Breast epithelium (tissue), 3 donors: ENCODE measurements around the gene RAET1E.

ENCODE experiments used
- CTCF ChIP-seq, 3 donors: fragments of 450-650 bp; IDR thresholded peaks; one replicate each; pipeline ENCODE4 v1.5.1; 2016 to 2017; ENCODE audit warnings: antibody characterized with exemption in 3 of 3, mild to moderate bottlenecking in 3 of 3, moderate library complexity in 3 of 3
- POLR2A ChIP-seq: fragments of 450-650 bp; IDR thresholded peaks from one replicate; pipeline ENCODE4 v1.6.1; 2016; ENCODE audit warnings: antibody characterized with exemption, mild to moderate bottlenecking, moderate library complexity
- POLR2AphosphoS5 ChIP-seq, 3 donors: sonication (generic); formaldehyde crosslinking; IDR thresholded peaks; one replicate each; pipeline ENCODE4 v1.6.1; 2017; ENCODE audit warnings: antibody characterized with exemption in 3 of 3

- TF ChIP-seq CTCF (IDR thresholded peaks at IDR 0.05) (no peak), POLR2A (no peak), POLR2AphosphoS5 (IDR thresholded peaks at IDR 0.05) (no peak)
Measured at GRCh38 chr6:149888093-149888492, 9.8 kb downstream of the RAET1E start.
